ENCODE data around the gene ARID3C.

Gene ARID3C

GRCh38 chr9:34669809-34670562 lies 41.1 kb upstream of the ARID3C start:
- no peaks in the 10 kb centered on the region for H3K27me3 ChIP-seq
- H3K27ac ChIP-seq = no peak overlapping the region
- no peaks in the 10 kb centered on the region for H3K9me3 ChIP-seq
- H3K4me1 ChIP-seq (ENCODE audit: control insufficient read depth in 1 of 2, insufficient read depth in 1 of 2, low read depth in 1 of 2, low read length in 1 of 2) = peaks cover 5 to 7% of the 10 kb centered on the region in 2 experiments
- no peak for TF ChIP-seq CTCF (IDR thresholded peaks at IDR 0.05)
- no peak overlapping the region for H3K4me3 ChIP-seq (ENCODE audit: low read depth in 1 of 2, low read length in 1 of 2)
- peaks cover 8% of the 10 kb centered on the region for H3K36me3 ChIP-seq

- H3K27me3 ChIP-seq = no peaks in the 10 kb centered on the region
- peaks cover 8% of the 10 kb centered on the region for H3K36me3 ChIP-seq
- peak overlapping the region; percentile 99 for H3K27ac ChIP-seq
- TF ChIP-seq CTCF (IDR thresholded peaks at IDR 0.05) = peak; percentile 45
- peak overlapping the region; percentile 88 to 91 for H3K4me3 ChIP-seq (ENCODE audit: low read depth in 1 of 2, low read length in 1 of 2)
- H3K4me1 ChIP-seq (ENCODE audit: control insufficient read depth in 1 of 2, insufficient read depth in 1 of 2, low read depth in 1 of 2, low read length in 1 of 2) = peaks cover 13 to 14% of the 10 kb centered on the region in 2 experiments
- no peaks in the 10 kb centered on the region for H3K9me3 ChIP-seq
Observed at GRCh38 chr9:34665381-34666250, 36.8 kb upstream of the ARID3C start.

GRCh38 chr9:34665067-34665380 lies 36.2 kb upstream of the ARID3C start:
- Histone ChIP-seq H3K4me3 (ENCODE audit: low read depth in 1 of 2, low read length in 1 of 2) (peak overlapping the region; percentile 88 to 91), H3K4me1 (ENCODE audit: control insufficient read depth in 1 of 2, insufficient read depth in 1 of 2, low read depth in 1 of 2, low read length in 1 of 2) (peaks cover 13 to 14% of the 10 kb centered on the region in 2 experiments), H3K27ac (peak overlapping the region; percentile 99), H3K36me3 (peaks cover 14% of the 10 kb centered on the region), H3K27me3 (no peaks in the 10 kb centered on the region), H3K9me3 (no peaks in the 10 kb centered on the region)
- no peak for TF ChIP-seq CTCF (IDR thresholded peaks at IDR 0.05)

- Histone ChIP-seq H3K4me1 (ENCODE audit: control insufficient read depth in 1 of 2, insufficient read depth in 1 of 2, low read depth in 1 of 2, low read length in 1 of 2) (peaks cover 13 to 14% of the 10 kb centered on the region in 2 experiments), H3K4me3 (ENCODE audit: low read depth in 1 of 2, low read length in 1 of 2) (peak overlapping the region; percentile 88 to 91), H3K27me3 (no peaks in the 10 kb centered on the region), H3K9me3 (no peaks in the 10 kb centered on the region), H3K36me3 (peaks cover 10% of the 10 kb centered on the region), H3K27ac (peak overlapping the region; percentile 99)
- peak; percentile 75 for TF ChIP-seq CTCF (IDR thresholded peaks at IDR 0.05)
Observed at GRCh38 chr9:34664281-34665066, 35.6 kb upstream of the ARID3C start.

- Histone ChIP-seq H3K27ac (no peak overlapping the region), H3K4me3 (ENCODE audit: low read depth in 1 of 2, low read length in 1 of 2) (no peak overlapping the region), H3K36me3 (peaks cover 6% of the 10 kb centered on the region), H3K27me3 (no peaks in the 10 kb centered on the region), H3K9me3 (no peaks in the 10 kb centered on the region), H3K4me1 (ENCODE audit: control insufficient read depth in 1 of 2, insufficient read depth in 1 of 2, low read depth in 1 of 2, low read length in 1 of 2) (peaks cover 13 to 14% of the 10 kb centered on the region in 2 experiments)
- TF ChIP-seq CTCF (IDR thresholded peaks at IDR 0.05) = no peak
Observed at GRCh38 chr9:34663303-34663605, 34.4 kb upstream of the ARID3C start.
